ENCODE measurements around the gene MYH7.

The MYH7 gene

DNA sequence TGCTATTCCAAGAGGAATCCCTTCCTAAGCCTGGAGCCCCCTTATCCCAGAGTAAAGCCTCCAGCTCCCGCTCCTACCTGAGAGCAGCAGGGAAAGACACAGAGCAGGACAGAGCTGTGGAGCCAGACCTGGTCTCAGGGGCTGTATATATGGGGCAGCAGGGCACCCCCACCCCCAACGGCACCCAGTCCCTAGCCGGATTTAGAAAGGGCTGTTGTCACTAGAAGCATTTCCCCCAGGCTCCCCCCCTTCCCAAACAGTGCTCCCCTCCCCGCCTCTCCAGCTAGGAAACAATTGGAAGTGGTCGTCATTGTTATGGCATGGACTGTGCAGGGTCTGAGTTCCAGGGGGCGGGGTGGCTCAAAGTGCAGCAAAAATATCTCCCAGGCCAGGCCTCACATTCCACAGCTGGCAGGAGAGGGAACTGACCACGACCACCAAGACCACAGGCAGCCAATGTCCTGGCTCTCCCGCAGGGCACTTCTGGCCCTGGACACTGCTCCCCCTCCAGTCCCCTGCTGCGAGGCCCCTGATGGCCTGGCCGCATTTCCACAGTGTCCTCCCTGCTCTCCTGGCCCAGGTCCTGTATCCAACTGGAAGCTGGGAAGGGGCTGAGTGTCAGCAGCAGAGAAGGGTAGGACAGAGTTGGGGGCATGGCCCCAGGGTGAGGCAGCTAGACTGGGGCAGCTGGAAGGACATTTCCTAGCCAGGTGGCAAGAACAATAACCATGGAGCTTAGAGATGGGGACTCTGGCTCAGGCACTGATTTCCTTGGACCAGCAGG is at the start of gene MYH7:
TSS of gene MYH7 (minus strand) at position 118 of the 784 bp plus-strand sequence. CDS start 1,928 bp downstream, outside the sequence.
- Mint-ChIP-seq H3K4me1 (ENCODE audit: low read depth) (no peaks in the 10 kb centered on the region), H3K4me3 (no peak within 1 kb of the TSS), H3K27me3 (peaks cover 3% of the 10 kb centered on the region), H3K27ac (no peak within 1 kb of the TSS), H3K9me3 (no peaks in the 10 kb centered on the region), H3K36me3 (ENCODE audit: low read depth) (no peaks in the 10 kb centered on the region)
- no peak for DNase-seq

DNA sequence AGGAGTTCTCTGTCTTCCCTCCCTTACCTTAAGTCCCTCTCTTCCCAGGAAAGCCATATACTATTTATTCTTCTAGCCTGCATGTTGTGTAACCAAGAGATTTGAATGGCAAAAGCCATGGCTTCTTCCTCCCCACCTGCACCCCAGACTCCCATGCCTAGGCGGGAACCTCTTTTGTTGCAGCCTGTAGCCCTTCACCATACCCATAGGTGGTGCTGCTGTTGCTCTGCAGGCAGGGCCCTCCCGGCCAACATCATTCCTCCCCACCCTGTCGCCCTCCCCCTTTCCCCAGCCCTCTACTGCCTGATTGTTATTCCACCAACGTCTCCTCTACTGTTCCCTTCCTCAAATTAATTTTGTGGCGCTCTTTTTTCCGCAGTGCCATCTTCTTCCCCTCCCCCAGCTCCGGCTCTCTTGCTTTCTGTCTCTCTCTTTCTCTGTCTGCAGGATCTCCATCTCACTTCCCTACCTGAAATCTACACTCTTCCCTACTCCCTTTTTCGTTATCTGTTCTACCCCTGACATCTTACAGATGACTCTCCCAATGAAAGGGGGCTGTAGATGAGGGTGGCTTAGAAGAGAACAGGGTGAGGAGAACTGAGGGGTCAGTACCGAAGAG is 47.9 kb upstream of the MYH7 start:
- DNase-seq: no peak
- Mint-ChIP-seq H3K9me3 (no peaks in the 10 kb centered on the region), H3K4me1 (ENCODE audit: low read depth) (peaks cover under 1% of the 10 kb centered on the region), H3K27ac (no peak overlapping the region), H3K36me3 (ENCODE audit: low read depth) (peaks cover 84% of the 10 kb centered on the region), H3K4me3 (no peak overlapping the region), H3K27me3 (no peaks in the 10 kb centered on the region)

DNA sequence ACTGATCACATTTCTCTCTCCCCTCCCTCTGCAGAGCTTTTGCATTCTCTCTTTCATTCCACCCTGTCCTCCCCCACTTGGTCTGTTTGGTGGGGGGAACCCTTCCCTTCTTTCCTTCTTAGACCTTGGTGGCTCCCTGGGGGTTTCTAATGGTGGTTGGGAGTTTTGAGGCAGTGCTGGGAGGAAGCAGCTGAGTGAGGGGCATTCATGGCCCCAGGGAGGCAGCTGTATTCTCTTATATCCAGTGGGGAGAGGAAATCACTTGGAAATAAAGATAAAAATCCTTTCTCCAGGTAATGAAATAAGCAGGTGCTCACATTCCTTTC is 47.3 kb upstream of the MYH7 start:
- no peak for DNase-seq
- H3K4me3 Mint-ChIP-seq: no peak overlapping the region
- H3K36me3 Mint-ChIP-seq (ENCODE audit: low read depth): peaks cover 84% of the 10 kb centered on the region
- no peak overlapping the region for H3K27ac Mint-ChIP-seq
- peaks cover 3% of the 10 kb centered on the region for H3K4me1 Mint-ChIP-seq (ENCODE audit: low read depth)
- no peaks in the 10 kb centered on the region for H3K9me3 Mint-ChIP-seq
- no peaks in the 10 kb centered on the region for H3K27me3 Mint-ChIP-seq

DNA sequence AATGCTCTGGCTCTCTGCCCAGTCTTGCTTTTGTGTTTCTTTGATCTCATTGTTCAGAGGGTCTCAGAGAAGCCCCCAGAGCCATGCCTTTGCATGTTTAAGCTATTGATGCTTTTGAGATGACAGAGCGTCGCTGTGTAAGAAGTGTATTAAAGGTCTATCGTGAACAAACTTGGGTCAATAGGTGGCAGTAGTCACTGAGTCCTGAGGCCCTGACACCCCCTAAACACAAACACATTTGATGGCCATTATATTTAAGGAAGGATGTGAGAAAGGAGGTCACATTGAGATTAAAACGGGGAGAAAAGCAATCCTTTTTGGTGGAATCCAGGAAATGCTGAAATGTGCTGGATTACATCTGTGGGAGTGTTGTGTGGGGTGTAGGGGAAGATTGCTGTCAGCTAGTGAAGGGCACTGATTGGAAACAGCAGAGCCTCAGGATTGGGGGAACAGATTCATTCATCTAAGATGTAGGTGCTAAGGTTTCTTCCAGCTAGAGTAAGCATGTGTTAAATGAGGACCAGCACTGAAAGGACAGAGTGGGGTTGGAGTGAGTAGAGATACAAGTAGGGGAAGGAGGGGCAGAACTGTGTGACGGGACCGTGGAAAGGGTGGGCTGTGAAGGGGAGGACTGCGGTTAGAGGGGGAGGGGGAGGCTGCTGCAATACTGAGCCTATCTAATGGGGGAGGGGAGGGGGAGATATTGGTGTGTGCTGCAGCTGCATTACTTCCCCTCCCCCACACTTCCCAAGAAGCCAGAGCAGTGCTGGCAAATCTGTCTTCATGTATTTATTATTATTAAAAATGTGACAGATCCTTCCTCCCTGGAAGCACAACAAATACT is 46.7 kb upstream of the MYH7 start:
- Mint-ChIP-seq H3K9me3 (no peaks in the 10 kb centered on the region), H3K27ac (no peak overlapping the region), H3K36me3 (ENCODE audit: low read depth) (peaks cover 86% of the 10 kb centered on the region), H3K4me3 (no peak overlapping the region), H3K4me1 (ENCODE audit: low read depth) (peaks cover 7% of the 10 kb centered on the region), H3K27me3 (no peaks in the 10 kb centered on the region)
- DNase-seq: no peak

DNA sequence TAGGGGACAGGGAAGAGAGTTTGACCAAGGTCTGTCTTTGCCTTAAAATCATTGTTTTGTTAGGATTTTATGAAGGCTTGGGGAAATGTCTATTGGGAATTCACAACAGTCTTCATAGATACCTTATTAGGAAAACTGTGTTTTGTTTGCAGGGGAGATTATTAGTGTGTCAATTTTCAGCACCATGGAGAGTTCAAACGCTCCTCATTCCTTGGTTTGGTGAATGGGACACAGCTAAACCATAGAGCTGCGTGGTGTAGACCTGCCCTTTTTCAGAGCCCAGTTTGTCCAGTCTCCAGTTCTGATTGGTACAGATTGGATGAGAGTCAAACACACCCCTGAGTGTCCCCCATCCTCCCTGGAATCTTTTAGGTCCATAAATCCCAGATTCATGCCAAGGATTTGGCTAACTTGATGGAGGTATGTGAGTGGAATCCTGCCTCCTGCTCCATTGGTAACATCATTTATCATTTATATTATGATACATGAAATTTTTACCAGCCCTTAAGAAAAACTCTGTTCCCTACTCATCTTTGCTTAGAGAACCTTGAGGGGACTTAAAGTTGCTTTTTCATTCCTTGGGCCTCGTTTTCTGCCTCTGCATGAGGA is 46.0 kb upstream of the MYH7 start:
- Mint-ChIP-seq H3K4me1 (ENCODE audit: low read depth) (peaks cover 8% of the 10 kb centered on the region), H3K9me3 (no peaks in the 10 kb centered on the region), H3K4me3 (no peak overlapping the region), H3K27ac (no peak overlapping the region), H3K27me3 (no peaks in the 10 kb centered on the region), H3K36me3 (ENCODE audit: low read depth) (peaks cover 86% of the 10 kb centered on the region)
- DNase-seq: no peak

DNA sequence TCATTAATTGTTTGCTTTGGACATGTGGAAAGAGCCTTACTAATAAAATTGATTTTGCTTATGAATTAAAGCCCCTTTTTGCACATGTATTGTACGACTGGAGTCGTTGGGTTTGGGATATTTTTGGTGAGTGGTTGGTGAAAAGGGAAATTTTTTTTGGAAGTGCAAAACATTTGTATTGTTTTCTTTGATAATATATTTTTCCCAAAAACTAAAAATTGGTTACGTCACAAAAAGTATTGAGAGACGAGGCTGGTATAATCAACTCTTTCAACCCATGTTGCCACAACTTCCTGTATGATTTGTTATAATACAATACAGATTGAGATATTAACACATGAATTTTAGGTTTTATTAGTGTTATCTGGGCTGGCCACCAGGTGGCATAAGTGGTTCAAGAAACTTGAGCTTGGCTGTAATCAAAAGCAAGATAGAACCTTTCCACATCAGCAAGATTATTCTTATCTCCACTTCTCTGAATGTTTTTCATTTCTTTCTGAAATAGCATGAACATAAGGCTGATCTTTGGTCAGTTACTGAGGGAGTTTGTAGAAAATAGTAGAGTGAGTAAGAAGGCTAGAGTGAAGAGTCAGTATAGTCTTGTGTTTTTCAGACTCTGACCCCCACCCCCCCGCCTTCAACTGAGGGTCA is 42.8 kb upstream of the MYH7 start:
- peaks cover 89% of the 10 kb centered on the region for H3K36me3 Mint-ChIP-seq (ENCODE audit: low read depth)
- no peak overlapping the region for H3K27ac Mint-ChIP-seq
- H3K4me3 Mint-ChIP-seq: no peak overlapping the region
- peaks cover 8% of the 10 kb centered on the region for H3K4me1 Mint-ChIP-seq (ENCODE audit: low read depth)
- peak; percentile 55 for DNase-seq
- H3K27me3 Mint-ChIP-seq: no peaks in the 10 kb centered on the region
- no peaks in the 10 kb centered on the region for H3K9me3 Mint-ChIP-seq

DNA sequence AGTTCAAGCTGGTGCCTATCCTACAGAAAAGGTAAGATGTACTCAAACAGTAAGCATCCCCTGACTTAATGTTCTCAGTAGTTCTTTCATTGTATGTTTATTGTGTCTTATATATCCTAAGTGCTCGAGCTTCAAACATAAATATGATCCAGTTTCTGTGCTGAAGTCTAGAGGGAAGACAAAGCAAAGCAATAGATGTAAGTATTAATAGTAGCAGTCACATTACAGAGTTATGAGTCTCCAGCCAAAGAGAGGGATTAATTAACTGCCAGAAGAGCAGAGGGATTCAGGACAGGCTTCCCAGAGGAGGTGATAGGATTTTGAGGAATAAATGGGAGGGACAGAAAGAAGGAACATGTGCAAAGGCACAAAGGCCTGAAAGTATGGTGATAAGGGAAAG is 35.5 kb upstream of the MYH7 start:
- H3K27ac Mint-ChIP-seq: no peak overlapping the region
- H3K4me3 Mint-ChIP-seq: no peak overlapping the region
- peaks cover 24% of the 10 kb centered on the region for H3K36me3 Mint-ChIP-seq (ENCODE audit: low read depth)
- H3K4me1 Mint-ChIP-seq (ENCODE audit: low read depth): peaks cover 14% of the 10 kb centered on the region
- no peak for DNase-seq
- H3K27me3 Mint-ChIP-seq: no peaks in the 10 kb centered on the region
- H3K9me3 Mint-ChIP-seq: no peaks in the 10 kb centered on the region

DNA sequence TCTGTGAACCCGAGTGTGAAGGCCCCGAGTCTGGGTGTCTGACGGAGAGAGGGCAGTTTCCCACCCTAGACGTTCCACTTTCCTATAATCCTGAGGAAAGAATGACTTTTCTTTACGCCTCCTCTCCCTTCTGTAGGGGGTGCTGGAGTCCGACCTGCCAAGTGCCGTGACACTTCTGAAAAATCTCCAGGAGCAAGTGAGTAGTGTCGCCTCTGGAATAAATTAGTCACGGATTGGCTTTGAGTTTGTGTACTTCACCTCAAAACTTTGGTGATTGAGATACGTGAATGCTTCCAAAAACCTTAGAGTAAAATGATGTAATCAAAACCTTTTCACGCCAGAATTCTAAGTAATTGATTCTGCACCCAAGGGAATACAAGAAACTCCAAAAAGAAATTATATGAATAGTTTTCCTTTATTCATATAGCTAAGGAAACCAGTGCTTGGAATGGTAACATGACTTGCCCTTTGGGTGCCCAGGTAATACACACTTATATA is 34.5 kb upstream of the MYH7 start:
- H3K27ac Mint-ChIP-seq: no peak overlapping the region
- H3K36me3 Mint-ChIP-seq (ENCODE audit: low read depth): peaks cover 14% of the 10 kb centered on the region
- no peaks in the 10 kb centered on the region for H3K27me3 Mint-ChIP-seq
- DNase-seq: no peak
- peaks cover 14% of the 10 kb centered on the region for H3K4me1 Mint-ChIP-seq (ENCODE audit: low read depth)
- H3K4me3 Mint-ChIP-seq: no peak overlapping the region
- H3K9me3 Mint-ChIP-seq: no peaks in the 10 kb centered on the region

DNA sequence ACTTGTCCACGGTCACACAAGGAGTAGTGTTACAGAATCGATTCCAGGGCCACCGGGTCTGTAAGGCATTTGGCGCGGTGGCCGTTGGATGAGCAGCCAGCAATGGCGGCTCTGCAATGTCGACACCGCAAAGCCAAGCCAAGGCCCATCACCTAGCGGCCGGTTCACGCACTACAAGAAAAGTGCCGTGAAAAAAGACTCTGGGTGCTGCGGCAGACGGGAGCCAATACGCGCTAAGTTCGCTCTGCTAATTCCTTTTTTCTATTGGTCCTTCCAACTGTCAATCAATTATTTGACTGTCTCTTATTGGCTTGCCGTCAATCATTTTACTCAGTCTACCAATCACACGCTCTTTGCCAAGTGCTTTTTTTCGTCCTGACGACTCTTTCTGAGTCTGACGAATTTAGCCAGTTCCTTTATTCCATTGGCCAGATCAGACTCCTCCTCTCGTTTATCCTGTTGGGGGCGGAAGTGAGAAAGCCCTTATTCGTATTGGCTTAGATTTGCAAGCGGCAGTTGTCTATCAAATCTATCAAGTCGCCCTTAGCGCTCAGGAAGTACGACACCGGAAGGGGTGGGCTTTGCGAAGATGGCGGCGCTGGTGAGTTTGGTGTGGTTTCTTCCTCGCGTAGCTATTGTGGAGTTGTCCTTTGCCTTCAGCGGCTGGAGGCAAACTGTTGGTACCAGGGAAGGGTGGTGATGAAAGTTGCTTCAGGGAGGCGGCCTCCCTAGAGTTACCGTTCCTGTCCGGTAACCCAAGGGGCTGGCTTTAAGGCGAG is 33.9 kb upstream of the MYH7 start, which contains the start of gene NGDN:
TSS of gene NGDN (plus strand) at position 577 of the 779 bp plus-strand sequence. CDS start at position 590, 13 bp downstream.
- DNase-seq: peak; percentile 95
- Mint-ChIP-seq H3K27ac (no peak within 1 kb of the TSS), H3K4me1 (ENCODE audit: low read depth) (peaks cover 14% of the 10 kb centered on the region), H3K36me3 (ENCODE audit: low read depth) (peaks cover 8% of the 10 kb centered on the region), H3K27me3 (no peaks in the 10 kb centered on the region), H3K9me3 (no peaks in the 10 kb centered on the region), H3K4me3 (no peak within 1 kb of the TSS)

DNA sequence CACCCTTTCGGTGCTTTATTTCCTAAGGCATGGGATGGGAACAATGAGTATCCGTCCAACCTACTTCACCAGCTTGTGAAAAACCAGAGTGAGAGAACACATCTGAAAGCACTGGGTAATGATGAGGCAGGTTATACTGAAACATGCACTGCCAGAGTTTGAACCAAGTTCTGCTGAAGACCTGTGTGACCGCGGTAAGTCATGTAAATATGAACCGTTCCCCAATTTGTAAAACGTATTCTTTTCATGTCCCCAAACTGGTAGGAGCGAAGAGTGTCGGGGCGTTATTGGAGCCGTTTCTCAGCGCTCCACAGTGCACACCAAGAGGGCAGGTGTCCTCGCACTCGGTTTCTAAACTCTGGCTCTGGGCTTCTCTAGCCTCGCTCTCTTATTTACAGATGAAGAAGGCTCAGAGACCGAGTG is 33.3 kb upstream of the MYH7 start:
- Mint-ChIP-seq H3K36me3 (ENCODE audit: low read depth) (peaks cover 2% of the 10 kb centered on the region), H3K9me3 (no peaks in the 10 kb centered on the region), H3K27ac (no peak overlapping the region), H3K27me3 (no peaks in the 10 kb centered on the region), H3K4me3 (no peak overlapping the region), H3K4me1 (ENCODE audit: low read depth) (peaks cover 14% of the 10 kb centered on the region)
- no peak for DNase-seq

DNA sequence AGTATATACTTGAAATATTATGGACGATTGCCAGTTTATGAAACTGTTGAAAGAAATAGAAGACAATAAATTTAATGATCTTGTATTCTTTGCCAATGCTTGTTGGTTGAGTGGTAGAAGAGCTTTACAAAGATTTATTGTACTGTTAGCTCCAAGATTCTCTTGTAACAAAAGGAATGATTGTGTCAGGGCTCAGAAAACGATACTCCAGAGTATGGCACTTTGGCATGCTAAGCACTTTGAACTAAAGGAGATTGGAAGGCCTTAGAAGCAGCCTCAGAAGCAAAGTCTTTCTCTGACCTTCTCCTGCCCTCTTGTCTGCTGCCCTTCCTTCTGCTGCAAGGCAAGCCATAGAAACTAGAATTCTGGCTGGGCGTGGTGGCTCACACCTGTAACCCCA is 29.8 kb upstream of the MYH7 start:
- Mint-ChIP-seq H3K36me3 (ENCODE audit: low read depth) (no peaks in the 10 kb centered on the region), H3K27ac (no peak overlapping the region), H3K4me1 (ENCODE audit: low read depth) (peaks cover 3% of the 10 kb centered on the region), H3K27me3 (peaks cover 7% of the 10 kb centered on the region), H3K4me3 (no peak overlapping the region), H3K9me3 (no peaks in the 10 kb centered on the region)
- no peak for DNase-seq

DNA sequence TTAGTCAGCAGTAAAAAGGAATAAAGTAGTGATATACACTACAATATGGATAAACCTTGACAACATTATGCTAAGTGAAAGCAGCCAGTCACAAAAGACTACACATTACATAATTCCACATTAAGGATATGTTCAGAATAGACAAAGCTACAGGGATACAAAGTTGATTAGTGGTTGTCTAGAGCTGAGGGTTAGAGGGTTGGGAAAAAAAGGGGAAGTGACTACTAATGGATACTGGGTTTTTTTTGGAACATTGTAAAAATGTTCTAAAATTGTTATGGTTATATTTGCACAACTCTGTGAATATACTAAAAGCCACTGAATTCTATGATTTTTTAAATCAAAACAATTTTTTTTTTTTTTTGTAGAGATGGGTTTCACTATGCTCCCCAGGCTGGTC is 29.2 kb upstream of the MYH7 start:
- DNase-seq: no peak
- H3K36me3 Mint-ChIP-seq (ENCODE audit: low read depth): no peaks in the 10 kb centered on the region
- no peak overlapping the region for H3K4me3 Mint-ChIP-seq
- H3K27me3 Mint-ChIP-seq: peaks cover 7% of the 10 kb centered on the region
- no peaks in the 10 kb centered on the region for H3K4me1 Mint-ChIP-seq (ENCODE audit: low read depth)
- H3K9me3 Mint-ChIP-seq: no peaks in the 10 kb centered on the region
- no peak overlapping the region for H3K27ac Mint-ChIP-seq

DNA sequence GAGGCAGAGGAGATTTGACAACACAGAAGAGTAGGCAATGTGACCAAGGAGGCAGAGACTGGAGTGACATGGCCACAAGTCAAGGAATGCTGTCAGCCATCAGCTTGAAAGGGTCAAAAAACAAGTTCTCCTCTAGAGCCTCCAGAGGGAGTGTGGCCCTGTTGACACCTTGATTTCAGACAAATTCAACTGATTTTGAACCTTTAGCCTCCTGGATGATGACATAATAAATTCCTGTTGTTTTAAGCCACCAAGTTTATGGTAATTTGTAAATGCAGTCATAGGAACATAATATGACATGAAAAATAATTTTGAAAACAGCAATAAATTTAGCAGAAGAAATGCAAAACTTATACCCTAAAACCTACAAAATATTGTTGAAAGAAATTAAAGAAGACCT is 25.5 kb upstream of the MYH7 start:
- H3K27me3 Mint-ChIP-seq: peaks cover 18% of the 10 kb centered on the region
- no peak for DNase-seq
- no peak overlapping the region for H3K4me3 Mint-ChIP-seq
- no peak overlapping the region for H3K27ac Mint-ChIP-seq
- no peaks in the 10 kb centered on the region for H3K4me1 Mint-ChIP-seq (ENCODE audit: low read depth)
- H3K9me3 Mint-ChIP-seq: no peaks in the 10 kb centered on the region
- H3K36me3 Mint-ChIP-seq (ENCODE audit: low read depth): no peaks in the 10 kb centered on the region

Data from activated T-cell treated with anti-CD3 and anti-CD28 coated beads, Interleukin-2, amount 50 U/mL, for 24 hours (primary cell).